Measurements from ENCODE around the gene BBS9. TPM values are rescaled to one million over a fixed set of nuclear protein-coding genes. Genes with fewer than 3 reads are reported as not detected.

BBS9 gene
- total and polyA plus RNA-seq, 2 experiments from 2014 or later, result 27.2 to 66.1 TPM

DNA sequence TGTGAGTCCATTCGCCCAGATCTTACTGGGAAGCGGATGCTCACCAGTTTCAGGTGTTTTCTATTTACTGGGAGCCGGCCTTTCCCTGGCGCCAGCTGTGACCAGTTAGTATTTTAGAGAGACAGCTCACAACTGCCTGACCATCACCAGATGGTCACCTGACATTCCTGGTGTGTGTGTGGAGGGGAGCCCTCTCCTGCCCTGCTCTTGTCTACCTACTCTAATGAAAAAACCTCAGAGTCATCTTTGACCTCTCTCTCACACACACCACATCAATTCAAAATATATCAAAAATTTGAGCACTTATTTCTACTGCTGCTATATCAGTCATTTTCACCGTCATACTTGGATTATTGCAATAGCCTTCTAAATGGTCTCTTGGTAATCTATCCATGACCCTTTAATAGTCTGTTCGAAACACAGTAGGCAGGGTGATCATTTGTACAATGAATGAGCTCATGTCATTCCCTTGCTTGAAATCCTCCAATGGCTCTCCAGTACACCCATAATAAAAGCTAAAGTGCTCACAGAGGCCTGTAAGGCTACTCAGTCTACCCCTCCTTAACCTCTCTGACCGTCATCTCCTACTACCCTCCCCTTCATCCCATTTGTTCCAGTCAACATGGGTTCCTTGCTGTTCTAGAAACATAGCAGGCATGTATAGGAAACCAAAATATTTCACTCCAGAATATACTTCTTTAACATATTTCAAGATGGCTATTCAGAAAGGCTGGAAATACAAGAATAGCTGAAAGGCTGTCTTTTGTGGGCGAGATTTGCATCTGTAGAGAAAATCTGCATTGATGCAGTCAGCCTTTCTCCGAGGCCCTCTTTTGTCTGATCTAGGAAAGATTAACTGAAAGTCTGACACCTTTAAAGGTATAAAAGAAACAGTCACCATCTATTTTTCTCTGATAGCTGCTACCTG lies 49.3 kb upstream of the BBS9 start:
- Mint-ChIP-seq H3K9me3 (no peaks in the 10 kb centered on the region), H3K36me3 (ENCODE audit: low read depth) (no peaks in the 10 kb centered on the region), H3K4me1 (peaks cover 44% of the 10 kb centered on the region), H3K4me3 (no peak overlapping the region), H3K27me3 (ENCODE audit: insufficient read depth, low read depth, poor library complexity) (no peaks in the 10 kb centered on the region), H3K27ac (no peak overlapping the region; the same call in 1 of the 2 replicates)
- DNase-seq (ENCODE audit: low spot score), result peak; percentile 50
- H3K36me3 ChIP-seq (ENCODE audit: insufficient read depth), result no peaks in the 10 kb centered on the region
- 0 out of 2 replicates have a peak overlapping the region, but pooled peaks have one; percentile 29 for H3K27ac ChIP-seq (ENCODE audit: low read depth)
- H3K9me2 ChIP-seq (ENCODE audit: insufficient read depth), result peaks cover 3% of the 10 kb centered on the region; the same call in 1 of the 2 replicates
- peak overlapping the region; percentile 66 for H3K4me2 ChIP-seq
- H4K20me1 ChIP-seq (replicated peaks; ENCODE audit: insufficient read depth), result no peaks in the 10 kb centered on the region
- no peaks in the 10 kb centered on the region for H3K27me3 ChIP-seq (ENCODE audit: insufficient read depth)
- H3F3A ChIP-seq (replicated peaks; ENCODE audit: low read depth), result no peaks in the 10 kb centered on the region
- peaks cover 38% of the 10 kb centered on the region for H3K4me1 ChIP-seq (ENCODE audit: insufficient read depth)
- no peaks in the 10 kb centered on the region for H3K79me2 ChIP-seq (replicated peaks; ENCODE audit: insufficient read depth)
- H2AFZ ChIP-seq, result peak overlapping the region; percentile 6; the same call in 1 of the 2 replicates
- peak; percentile 67 for ATAC-seq
- no peak for TF ChIP-seq STAT1 (IDR thresholded peaks at IDR 0.05; ENCODE audit: unreplicated experiment)
- TF ChIP-seq ZNF114 (CRISPR knock-in tag; IDR thresholded peaks at IDR 0.05), result no peak
- TF ChIP-seq EZH2 (IDR thresholded peaks at IDR 0.05; ENCODE audit: low read depth, unreplicated experiment), result no peak
- no peak for TF ChIP-seq NANOG (IDR thresholded peaks at IDR 0.05; ENCODE audit: borderline replicate concordance)
- TF ChIP-seq EZH2phosphoT487 (IDR thresholded peaks at IDR 0.05; ENCODE audit: unreplicated experiment), result no peak
- TF ChIP-seq ZNF331 (CRISPR knock-in tag; IDR thresholded peaks at IDR 0.05; ENCODE audit: low read depth), result no peak
- no peak for TF ChIP-seq ZNF462 (CRISPR knock-in tag; IDR thresholded peaks at IDR 0.05)
- TF ChIP-seq, protein P1, sequence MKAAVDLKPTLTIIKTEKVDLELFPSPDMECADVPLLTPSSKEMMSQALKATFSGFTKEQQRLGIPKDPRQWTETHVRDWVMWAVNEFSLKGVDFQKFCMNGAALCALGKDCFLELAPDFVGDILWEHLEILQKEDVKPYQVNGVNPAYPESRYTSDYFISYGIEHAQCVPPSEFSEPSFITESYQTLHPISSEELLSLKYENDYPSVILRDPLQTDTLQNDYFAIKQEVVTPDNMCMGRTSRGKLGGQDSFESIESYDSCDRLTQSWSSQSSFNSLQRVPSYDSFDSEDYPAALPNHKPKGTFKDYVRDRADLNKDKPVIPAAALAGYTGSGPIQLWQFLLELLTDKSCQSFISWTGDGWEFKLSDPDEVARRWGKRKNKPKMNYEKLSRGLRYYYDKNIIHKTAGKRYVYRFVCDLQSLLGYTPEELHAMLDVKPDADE (IDR thresholded peaks at IDR 0.05), result no peak
- TF ChIP-seq CREB1 (CRISPR knock-in tag; IDR thresholded peaks at IDR 0.05; ENCODE audit: low read depth), result no peak
- TF ChIP-seq, protein P2, sequence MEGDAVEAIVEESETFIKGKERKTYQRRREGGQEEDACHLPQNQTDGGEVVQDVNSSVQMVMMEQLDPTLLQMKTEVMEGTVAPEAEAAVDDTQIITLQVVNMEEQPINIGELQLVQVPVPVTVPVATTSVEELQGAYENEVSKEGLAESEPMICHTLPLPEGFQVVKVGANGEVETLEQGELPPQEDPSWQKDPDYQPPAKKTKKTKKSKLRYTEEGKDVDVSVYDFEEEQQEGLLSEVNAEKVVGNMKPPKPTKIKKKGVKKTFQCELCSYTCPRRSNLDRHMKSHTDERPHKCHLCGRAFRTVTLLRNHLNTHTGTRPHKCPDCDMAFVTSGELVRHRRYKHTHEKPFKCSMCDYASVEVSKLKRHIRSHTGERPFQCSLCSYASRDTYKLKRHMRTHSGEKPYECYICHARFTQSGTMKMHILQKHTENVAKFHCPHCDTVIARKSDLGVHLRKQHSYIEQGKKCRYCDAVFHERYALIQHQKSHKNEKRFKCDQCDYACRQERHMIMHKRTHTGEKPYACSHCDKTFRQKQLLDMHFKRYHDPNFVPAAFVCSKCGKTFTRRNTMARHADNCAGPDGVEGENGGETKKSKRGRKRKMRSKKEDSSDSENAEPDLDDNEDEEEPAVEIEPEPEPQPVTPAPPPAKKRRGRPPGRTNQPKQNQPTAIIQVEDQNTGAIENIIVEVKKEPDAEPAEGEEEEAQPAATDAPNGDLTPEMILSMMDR (conservative IDR thresholded peaks at IDR 0.05; ENCODE audit: low read depth in 2 of 2), result no peak
- H3K4me3 ChIP-seq, result 0 out of 2 replicates have a peak overlapping the region, but pooled peaks have one; percentile 18

Data from GM23338 (cell line).